HG02938 (cell line): ENCODE results near the gene ICE1.
"Not testable (repeated sequence)": the region's sequence is repeated elsewhere in the genome, so short reads cannot be mapped to it uniquely, and the experiment has no call there.

Source experiments
- ATAC-seq: cut with Tn5 transposase; IDR thresholded peaks from one replicate; pipeline ENCODE4 v1.9.1; 2021; ENCODE audit warnings: mild to moderate bottlenecking, moderate library complexity; ENCODE audit not compliant: unreplicated experiment

ICE1 gene

GRCh38 chr5:5483880-5484598, 61.6 kb downstream of the ICE1 start:
- ATAC-seq = no peak

GRCh38 chr5:5486122-5486521, 63.6 kb downstream of the ICE1 start:
- ATAC-seq = no peak

GRCh38 chr5:5487585-5488360, 65.3 kb downstream of the ICE1 start:
- ATAC-seq = no peak

GRCh38 chr5:5490774-5491347, 68.4 kb downstream of the ICE1 start:
- ATAC-seq = no peak

GRCh38 chr5:5492087-5492933, 69.8 kb downstream of the ICE1 start:
- peak; percentile 37 for ATAC-seq

- not testable (repeated sequence) for ATAC-seq
Measured at GRCh38 chr5:5492934-5493271, 70.4 kb downstream of the ICE1 start.

GRCh38 chr5:5494489-5495402, 72.3 kb downstream of the ICE1 start:
- peak; percentile 68 for ATAC-seq

- ATAC-seq = no peak
Measured at GRCh38 chr5:5497152-5497788, 74.8 kb downstream of the ICE1 start.

- no peak for ATAC-seq
Measured at GRCh38 chr5:5499442-5499841, 77.0 kb downstream of the ICE1 start.

- no peak for ATAC-seq
Measured at GRCh38 chr5:5504325-5504724, 81.8 kb downstream of the ICE1 start.

- ATAC-seq = no peak
Measured at GRCh38 chr5:5505815-5506214, 83.3 kb downstream of the ICE1 start.

- no peak for ATAC-seq
Measured at GRCh38 chr5:5508391-5508790, 85.9 kb downstream of the ICE1 start.

GRCh38 chr5:5511904-5512416, 89.5 kb downstream of the ICE1 start:
- ATAC-seq = no peak

- no peak for ATAC-seq
Measured at GRCh38 chr5:5512543-5512942, 90.1 kb downstream of the ICE1 start.

- not testable (repeated sequence) for ATAC-seq
Measured at GRCh38 chr5:5520622-5521021, 98.1 kb downstream of the ICE1 start.

GRCh38 chr5:5521029-5521428, 98.6 kb downstream of the ICE1 start:
- no peak for ATAC-seq

GRCh38 chr5:5521478-5521877, 99.0 kb downstream of the ICE1 start:
- ATAC-seq = no peak

- no peak for ATAC-seq
Measured at GRCh38 chr5:5522336-5522735, 99.9 kb downstream of the ICE1 start.

- ATAC-seq = peak; percentile 97
Measured at GRCh38 chr5:5523066-5523505, 100.6 kb downstream of the ICE1 start.
